Left ventricle myocardium superior (tissue), 1 donor: ENCODE results near the gene SPTBN1. TPM values are rescaled to one million over a fixed set of nuclear protein-coding genes. Genes with fewer than 3 reads are reported as not detected.
A peak's percentile ranks its signal among the peaks of the same experiment; 100 is the strongest.

Source experiments
- ATAC-seq: fragments of 200-7000 bp; cut with Tn5 transposase; one replicate; pipeline ENCODE4 v1.9.1; 2020; ENCODE audit warnings: mild to moderate bottlenecking, moderate library complexity
- DNase-seq: peaks from one replicate; pipeline ENCODE4 v3.0.0-alpha.2; 2020
- intact Hi-C: fragments of 100-400 bp; cut with micrococcal nuclease; formaldehyde crosslinking; loops from one replicate; pipeline ENCODE4 v1.11.0; 2022
- total RNA-seq: library from RNA; stranded (reverse); fragmentation: NEBNext Ultra II Directional; extraction: Animal tissue kit (Norgen Biotek cat#: 25700); gene quantifications from one replicate; pipeline ENCODE4 v1.2.1, GENCODE V29; 2021
- donor health status: DM: no; HTN: yes; CAD: no; lungs with severe emphysema.

Gene SPTBN1
- total RNA-seq, 1 donor from 2014 or later = 468 TPM

DNA sequence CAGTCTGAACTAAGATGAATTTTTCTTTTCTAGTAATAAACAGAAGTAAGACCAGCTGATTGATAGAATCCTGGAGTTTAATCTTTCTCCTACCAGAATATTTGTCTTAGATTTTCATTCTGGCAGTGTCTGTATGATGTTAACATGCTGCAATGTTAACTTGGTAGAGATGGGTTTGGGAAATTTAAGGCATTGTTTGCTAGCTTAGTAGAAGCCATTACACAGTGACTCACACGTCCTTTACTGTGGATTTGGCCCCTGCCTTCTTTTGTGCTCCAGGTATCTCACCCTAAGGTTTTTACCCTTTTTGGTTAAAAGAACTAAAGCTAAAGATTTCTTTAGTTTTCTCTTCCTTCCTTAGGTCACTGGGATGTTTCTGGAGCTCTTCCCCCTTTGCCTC lies 84.1 kb downstream of the SPTBN1 start:
- intact Hi-C loops = no loop called here
- ATAC-seq (no peak), DNase-seq (no peak)

DNA sequence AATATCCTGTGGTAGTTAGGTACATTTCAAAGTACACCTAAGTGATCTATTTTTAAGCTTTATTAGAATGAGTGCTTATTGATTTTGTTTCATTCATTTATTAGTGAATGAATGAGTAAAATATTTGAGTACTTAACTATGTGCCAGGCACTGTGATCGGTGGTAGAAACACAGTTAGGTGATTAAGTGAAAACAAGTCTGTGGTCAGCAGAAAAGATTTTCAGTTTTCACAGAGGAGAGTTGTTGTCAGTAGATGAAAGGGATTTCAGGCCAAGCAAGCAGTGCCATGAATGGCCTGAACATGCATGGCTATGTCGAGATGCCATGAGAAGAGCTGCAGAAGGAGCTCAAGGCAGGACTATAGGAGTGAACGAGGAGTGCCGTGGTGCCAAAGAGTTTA lies 85.9 kb downstream of the SPTBN1 start:
- DNase-seq = no peak
- no peak for ATAC-seq
- intact Hi-C loops = no loop called here

DNA sequence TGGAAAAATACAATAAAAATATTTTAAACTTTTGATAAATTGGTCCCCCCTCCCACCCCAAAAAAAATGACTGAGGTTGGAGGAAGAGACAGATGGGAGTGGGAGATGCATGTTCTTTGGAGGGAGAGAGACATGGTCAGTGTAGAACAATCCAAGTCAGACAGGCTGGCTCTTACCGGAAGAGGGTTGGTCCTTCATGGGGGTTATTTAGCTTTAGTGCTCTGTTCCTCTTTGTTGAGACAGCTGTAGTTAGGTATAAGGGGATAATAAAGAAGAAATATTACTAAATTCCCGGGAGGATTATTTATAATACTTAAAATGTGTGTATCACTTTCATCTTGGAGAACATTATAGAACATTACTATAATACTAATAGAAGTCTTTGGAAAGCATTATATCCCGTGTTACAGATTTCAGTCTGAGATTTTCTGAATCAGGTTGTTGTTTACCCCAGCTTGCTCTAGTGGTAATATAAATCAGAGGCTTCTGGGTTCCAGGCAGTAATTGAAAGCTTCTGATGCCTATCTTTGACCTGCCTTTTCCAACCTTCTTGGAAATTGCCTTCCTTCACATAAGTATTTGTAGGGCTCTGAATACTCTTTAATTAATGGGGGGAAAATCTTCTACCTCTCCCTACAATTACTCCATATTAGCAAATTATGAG lies 87.7 kb downstream of the SPTBN1 start:
- intact Hi-C loops = no loop called here
- no peak for DNase-seq
- ATAC-seq = no peak

DNA sequence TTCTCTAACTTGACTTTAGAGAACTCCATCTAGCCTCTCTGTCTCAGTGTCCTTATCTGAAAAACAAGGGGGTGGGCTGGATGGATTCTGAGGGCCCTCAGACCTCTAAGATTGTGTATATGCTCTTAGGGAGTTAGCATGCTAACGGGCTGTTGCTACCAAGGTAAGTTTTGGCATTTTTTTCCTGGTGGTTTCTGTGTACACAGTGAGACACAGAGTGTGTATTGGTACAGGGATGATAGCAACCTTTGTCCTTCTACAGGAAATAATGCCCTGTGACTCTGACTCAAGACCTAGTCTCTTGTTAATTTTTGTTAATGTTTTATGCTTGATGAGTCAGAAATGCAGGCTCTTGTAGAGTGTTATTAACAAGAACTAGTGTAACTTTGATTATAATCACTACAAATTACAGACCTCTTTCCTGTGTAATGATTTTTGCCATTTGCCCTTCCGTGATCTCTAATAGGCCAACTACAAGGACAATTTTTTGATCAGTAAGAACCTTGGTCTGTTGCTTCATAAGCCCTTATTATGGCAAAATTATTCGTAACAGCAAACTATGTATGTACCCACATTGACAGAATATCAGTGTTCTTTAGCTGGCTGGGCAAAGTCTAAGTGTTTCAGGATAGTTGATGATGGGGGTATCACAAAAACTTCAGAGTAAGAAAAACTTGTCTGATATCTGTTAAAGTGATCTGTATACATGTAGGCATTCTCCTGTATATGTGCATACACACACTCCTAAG lies 89.7 kb downstream of the SPTBN1 start:
- intact Hi-C loops = no loop called here
- no peak for ATAC-seq
- no peak for DNase-seq

DNA sequence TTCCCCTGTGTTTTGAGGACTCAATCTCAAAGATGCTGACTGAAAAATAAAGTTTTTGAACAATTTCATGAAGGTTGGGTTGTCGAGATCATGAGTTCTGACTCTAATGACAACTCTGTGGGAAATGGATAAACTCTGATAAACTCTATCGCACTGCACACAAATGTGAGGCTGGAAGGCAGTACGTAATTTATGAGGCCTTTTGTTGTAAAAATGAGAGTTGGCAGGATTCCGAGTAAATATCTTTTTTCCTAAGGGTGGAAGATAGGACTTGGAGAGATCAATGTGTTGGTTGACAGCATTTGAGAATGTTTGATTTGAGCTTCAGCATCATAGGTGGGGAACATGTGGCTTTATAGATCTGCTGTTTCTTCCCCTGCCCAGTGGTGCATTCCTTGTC lies 90.4 kb downstream of the SPTBN1 start:
- DNase-seq = no peak
- intact Hi-C loops = no loop called here
- no peak for ATAC-seq

DNA sequence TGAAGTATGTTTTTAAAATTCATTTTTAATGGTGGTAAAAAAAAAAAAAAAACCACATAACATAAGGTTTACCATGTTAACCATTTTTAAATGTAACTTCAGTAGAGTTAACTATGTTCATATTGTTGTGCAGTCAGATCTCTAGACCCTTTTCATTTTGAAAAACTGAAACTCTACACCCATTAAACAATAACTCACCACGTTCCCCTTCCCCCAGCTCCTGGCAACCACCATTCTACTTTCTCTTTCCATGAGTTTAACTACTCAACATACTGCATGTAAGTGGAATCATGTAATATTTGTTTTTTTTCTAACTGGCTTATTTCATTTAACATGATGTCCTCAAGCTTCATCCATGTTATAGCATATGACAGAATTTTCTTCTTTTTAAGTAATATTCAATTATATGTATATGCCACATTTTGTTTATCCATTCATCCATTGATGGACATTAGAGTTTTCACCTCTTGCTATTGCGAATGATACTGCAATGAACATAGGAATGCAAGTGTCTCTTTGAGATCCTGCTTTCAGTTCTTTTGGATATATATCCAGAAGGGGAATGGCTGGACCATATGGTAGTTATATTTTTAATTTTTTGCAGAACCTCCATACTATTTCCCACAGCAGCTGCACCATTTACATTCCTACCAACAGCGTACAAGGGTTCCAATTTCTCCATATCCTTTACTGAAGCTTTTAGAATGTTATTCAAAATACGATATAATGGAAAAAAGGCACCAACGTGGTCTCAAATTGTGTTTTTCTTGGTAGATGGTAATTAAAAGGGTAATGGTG lies 91.0 kb downstream of the SPTBN1 start:
- intact Hi-C loops = no loop called here
- no peak for DNase-seq

DNA sequence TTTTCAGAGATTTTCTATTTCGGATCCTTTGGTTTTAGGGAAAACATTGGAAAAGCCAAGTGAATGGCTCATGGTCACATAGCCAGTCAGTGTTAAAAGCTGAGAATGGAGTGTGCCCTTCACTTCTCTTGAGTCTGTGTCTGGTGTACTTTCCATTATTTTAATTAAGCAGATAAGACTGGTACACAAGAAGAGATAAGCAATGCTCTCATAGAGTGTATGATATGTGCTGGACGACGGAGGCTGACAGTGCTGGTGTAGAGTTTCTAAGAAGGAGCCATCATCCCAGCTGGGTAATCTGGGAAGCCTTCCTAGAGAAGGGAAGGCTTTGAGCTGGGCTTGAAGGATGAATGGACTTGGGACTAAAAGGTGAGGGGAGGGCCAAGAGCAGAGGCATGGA lies 93.3 kb downstream of the SPTBN1 start:
- DNase-seq = no peak
- peak; percentile 50 for ATAC-seq
- intact Hi-C loops = no loop called here

More for the DNA sequence above, 91.0 kb downstream of the SPTBN1 start:
- ATAC-seq = no peak

DNA sequence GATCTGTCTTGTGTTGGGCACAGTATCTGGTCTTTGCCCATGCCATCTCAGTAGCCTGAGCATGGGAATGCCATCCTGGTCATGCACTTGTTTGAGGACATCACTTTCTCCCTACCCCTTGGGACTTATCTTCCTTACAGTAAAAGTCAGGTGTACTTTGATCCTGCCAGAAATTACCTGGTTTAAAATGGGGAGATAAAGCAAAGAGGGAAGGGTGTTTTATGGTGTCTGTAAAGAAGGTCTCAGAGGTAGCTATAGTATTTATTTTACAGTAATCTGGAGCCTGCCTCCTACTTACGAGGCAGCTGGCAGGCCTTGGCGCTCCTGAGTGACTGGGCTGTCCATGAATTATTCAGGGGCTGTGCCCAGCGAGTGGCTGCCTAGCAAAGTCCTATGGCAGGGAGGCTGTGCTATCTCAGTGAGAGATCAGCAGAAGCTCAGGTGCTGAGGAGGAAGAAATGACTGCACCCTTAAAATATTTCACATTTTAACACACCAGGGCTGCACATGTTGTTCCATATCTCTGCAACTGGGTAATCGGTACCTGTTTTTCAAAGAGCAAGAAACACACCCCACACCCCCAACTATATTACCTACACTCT lies 93.9 kb downstream of the SPTBN1 start:
- ATAC-seq (peak; percentile 61), DNase-seq (peak; percentile 44)
- intact Hi-C loops = no loop called here

DNA sequence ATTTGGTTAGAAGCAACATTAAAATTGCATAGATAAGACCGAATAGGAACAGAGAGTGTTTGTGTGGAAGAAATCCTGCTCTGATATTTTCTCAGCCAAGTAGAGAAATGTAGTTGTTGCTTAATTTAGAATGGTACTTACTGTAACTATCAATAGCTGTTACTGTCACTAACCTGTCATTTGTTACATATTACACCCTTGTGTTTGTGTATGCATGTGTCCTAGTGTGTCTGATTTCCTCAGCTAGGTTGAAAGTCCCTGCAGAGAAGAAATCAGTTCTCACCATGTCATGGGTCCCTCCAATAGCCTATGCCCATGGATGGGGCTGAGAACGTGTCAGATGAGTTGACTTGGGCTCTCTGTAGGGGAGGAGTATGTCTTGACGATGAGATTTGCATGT lies 94.4 kb downstream of the SPTBN1 start:
- peak; percentile 66 for ATAC-seq
- no peak for DNase-seq
- intact Hi-C loops = no loop called here

DNA sequence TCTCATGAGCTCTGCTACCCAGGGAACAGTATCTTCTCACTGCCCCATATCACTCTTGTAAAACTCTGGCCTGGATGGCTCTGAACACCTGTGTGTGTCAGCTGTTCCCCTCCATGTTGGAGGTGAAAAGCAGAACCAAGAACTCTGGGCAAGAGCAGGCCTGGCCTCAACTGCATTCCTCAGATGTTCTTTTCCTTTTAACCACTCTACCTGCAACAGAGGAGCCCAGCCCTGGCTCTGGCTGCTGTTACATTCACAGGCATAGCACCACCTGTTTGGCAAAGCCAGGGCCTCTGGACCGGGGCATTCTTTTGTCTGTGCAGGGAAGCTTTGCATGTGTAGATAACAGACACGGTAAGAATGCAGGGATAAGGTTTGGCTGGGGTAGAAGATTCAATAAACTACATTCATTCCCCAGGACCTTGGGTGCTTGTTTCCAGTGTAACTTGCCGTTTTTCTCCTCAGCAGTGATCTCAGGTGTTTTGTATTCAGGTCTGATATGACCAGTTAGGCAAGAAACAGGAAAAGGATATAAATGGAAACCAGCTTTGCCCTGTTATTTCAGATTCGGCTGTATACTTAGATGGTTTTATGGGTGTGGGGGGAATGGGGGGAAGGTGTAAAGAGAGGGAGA lies 95.1 kb downstream of the SPTBN1 start:
- intact Hi-C loops = no loop called here
- DNase-seq (no peak), ATAC-seq (no peak)

DNA sequence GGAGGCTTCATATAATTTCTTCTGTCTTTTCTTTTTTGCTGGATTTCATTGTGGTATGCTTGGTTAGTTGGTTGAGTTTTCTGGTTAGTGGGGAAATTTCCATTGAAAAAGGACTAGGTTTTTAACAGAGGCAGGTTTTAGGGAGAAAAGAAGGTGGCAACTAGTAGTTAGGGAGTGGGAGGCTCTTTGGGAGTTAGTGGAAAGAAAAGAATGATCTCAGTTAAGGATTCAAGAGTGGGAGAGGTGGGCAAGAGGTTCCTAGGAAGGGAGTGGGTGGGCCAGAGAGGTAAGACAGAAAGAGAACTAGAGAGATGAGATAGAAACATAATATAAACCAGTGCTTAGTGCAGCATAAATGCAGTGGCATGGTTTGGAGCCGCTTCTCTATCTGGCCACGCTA lies 96.9 kb downstream of the SPTBN1 start:
- no peak for ATAC-seq
- intact Hi-C loops = no loop called here
- DNase-seq = no peak

DNA sequence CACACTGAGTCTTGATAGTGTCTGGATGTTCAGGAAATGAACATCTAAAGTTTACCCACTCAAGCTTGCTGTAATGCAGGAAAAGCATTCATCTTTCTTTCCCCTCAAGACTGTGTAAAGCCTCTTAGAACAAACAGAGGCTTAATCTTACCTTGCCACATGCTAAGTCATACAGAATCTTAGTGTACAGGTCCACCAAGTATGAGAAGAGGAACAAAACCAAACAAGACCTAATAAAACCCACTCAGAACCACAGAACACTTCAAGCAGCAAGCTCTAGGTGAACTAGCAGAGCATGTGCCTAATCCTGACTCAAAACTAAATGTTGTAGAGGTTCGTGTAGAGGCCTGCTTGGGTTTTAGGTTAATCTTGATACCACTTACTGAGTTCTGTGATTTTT lies 97.6 kb downstream of the SPTBN1 start:
- no peak for ATAC-seq
- no peak for DNase-seq
- intact Hi-C loops = no loop called here

DNA sequence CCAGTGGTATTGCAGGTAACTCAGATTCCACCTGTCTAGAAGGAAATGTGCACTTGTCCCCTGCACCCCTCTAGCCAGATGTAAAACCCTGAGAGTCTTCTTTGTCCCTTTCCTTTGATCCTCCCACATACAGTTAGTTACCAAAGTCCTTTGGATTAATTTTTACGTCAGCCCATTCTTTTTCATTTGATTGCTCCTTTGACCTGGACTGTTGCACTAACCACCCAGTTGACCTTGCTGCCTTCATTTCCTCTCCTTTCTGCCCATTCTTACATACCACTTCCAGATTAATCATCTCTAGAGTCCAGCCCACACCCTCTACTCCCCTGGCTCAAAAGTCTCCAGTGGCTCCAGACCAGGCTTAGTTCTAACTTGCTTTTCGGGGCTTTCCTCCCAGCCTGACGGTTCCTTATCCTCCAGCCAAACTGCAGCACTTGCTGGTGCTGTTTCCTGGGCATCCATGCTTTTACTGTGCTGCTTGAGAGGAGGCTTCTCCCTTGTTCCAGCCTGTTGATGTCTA lies 99.3 kb downstream of the SPTBN1 start:
- ATAC-seq = no peak
- intact Hi-C loops = no loop called here
- no peak for DNase-seq

DNA sequence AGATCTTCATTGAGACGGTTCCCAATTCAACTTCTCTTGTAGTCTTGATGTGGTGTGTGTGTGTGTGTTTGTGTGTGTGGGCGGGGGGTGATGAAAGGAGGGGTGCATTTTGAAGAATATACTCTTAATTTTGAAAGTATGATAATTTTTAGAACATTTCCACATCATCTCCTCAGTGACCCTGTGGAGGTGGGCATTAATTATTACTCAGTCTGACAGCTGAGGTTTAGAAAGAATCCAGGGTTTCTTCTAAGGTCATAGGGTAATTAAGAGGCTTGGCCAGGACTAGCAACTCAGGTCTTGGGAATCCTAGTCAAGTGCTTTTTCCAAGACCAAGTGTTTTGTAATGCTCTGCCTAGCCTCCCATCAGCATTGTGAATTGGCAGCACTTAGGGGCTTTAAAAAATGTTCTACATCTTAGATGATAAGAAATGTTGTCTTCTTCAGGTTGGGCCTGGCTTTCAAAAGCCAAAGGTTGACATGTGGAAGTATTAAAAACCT lies 100.5 kb downstream of the SPTBN1 start:
- no peak for DNase-seq
- peak; percentile 3 for ATAC-seq
- intact Hi-C loops = no loop called here

DNA sequence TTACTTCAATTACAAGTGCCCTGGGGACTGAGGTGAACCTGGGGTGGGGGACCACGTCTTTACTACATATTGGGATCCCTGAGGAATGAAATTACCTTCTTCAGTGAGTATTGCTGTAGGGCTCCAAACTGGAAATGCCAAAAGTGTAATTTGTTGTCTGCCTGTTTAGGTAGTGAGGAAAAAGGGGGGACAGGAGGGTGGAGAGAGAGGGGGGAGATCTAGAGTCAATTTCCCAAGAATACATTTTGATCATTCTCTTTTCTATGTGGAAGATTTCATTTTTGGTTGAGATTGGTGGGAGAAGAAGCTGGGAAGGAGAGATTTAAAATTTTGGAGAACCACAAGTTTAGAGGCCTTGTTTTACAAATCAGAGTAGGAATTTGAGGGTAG lies 101.1 kb downstream of the SPTBN1 start:
- ATAC-seq (no peak), DNase-seq (no peak)
- intact Hi-C loops = no loop called here

DNA sequence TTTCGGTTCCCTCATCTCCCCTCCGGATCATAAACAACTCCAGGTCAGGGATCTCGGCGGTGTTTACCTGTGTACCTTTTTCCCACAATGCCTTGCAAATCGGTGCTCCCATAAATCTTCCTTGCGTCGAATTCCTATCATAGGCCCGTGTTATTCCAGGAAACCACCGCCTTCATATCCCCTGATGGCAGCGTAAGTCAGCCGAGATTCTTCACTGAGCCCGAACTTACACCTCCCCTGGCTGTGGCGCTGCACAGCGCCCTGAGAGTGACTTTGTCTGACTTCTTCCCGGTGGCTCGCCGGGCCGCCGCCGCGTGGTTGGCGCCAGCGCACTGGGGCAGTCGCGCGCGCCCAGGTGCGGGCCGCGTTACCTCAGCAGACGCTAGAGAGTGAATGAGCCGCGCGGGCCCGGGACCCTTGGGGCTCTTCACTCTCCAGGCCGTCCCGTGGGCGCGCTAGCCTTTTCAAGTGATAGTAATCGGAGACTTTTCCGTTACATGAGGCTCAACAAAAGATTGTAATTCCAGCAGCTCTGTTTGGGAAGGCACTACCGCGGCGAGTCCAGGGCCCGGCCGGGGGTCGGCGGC lies 101.6 kb downstream of the SPTBN1 start:
- intact Hi-C loops = no loop called here
- ATAC-seq (peak; percentile 67), DNase-seq (peak; percentile 77)

DNA sequence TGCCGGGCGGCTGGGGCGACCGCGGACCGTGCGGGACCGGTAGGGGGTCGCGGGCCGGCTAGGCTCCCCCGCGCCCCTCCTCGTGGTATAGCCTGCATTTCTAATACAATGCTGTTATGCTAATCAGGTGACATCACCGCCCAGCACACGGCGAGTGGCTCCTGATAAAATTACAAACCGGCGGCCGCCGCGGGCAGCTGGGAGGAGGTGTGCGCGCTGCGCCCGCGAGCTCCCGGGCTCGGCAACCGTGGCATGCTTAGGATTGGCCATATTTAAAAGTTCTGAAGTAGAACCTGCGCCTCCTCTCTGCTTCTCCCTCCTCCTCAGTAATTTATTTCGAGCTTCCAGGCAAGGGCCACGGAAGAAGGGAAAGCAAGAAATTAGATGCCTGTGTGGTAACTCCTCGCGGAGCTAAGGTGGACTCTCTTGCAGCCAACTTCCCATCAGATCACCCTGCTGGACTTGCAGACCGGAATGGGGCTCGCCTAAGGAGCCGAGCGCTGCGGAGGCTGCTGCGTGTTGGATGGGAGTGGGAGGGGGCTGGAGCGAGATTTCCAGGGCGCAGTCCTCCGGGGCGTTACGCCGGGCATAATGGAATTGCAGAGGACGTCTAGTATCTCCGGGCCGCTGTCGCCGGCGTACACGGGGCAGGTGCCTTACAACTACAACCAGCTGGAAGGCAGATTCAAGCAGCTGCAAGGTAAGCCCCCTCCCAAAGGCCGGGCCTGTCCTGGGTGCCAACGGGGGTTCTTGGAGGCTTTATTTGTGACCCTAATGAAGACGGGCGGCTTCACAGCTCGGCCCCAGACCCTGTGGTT lies 102.3 kb downstream of the SPTBN1 start:
- DNase-seq = peak; percentile 72
- intact Hi-C loops = no loop called here
- ATAC-seq = peak; percentile 59

DNA sequence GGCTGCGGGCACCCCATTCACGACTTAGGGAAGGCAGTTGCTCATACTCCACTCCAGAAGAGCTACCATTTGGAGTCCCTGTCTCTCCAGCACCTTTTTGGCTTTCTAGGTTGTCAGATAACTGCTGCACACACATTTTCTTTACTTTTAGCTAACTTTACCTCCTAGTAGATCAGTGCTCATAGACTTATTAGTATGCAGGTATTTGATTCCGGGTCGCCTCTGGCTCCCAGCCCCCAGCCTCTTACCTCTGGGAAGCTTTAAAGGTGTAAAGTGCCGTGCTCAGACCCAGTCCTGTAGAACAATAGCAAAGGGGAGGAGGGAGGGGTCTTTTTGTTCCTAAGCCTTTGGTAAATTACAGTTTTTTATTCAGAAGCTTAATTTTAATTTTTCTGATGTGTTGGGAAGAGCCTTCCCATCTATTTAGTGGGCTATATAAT lies 102.9 kb downstream of the SPTBN1 start:
- no peak for ATAC-seq
- DNase-seq = no peak
- intact Hi-C loops = no loop called here
